ENCODE data around the gene THNSL1.

Gene THNSL1

GRCh38 chr10:25061125-25061524 lies 44.7 kb downstream of the THNSL1 start:
- DNase-seq, result no peak

DNA sequence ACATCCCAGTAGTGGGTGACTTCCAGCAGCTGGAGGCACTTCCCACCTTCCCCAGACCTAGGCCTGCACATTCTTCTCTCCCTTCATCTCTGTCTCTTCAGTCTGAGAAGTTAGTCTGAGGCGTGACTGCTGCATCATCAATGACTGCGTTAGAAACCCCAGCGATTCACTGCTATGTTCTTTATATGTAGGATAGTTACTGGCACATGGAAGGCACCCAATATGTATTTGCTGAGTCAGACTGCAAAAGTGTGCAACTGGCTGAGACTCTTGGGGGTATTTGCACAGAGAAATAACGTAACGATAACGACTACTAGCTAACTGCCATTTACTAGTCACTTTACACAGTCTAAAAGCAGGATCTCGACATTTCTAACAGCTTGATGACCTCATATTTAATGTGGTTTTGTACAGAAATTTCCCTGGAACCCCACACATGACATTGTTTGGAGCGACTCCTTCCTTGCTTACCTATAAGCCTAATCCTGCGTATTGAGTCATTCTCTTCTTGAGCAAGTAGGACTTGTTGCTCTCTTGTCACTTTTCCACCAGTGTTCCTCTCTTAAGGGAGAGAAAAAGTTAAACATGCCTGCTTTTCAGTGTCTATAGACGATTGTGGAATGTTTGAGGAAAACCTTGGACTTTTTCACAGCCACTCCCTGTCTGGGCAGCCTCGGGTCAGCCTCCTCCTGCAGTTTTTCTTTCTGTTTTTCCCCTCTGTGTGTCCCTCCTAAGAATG lies 45.5 kb downstream of the THNSL1 start:
- DNase-seq, result no peak

GRCh38 chr10:25063157-25063556 lies 46.7 kb downstream of the THNSL1 start:
- DNase-seq, result no peak

DNA sequence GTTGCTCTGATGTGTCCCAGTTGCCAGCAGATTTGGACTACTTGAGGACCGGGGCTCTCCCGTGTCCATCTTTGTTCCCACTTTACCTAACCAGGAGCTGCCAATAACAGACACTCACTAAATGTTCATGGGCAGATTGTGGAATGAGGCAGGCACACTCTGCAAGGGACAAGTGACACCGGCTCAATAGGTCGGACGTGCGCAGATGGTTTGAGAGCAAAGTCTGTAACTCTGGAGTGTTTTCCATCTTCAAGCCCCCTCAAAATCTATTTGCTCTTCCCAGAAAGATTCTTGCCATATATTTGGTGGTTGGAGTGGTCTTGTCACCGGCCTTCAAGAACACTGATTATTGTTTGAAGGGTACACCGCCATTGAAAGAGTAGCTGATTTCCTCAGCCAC lies 47.2 kb downstream of the THNSL1 start:
- no peak for DNase-seq

- no peak for DNase-seq
These were observed 48.0 kb downstream of the THNSL1 start for GRCh38 chr10:25064401-25064800.

DNA sequence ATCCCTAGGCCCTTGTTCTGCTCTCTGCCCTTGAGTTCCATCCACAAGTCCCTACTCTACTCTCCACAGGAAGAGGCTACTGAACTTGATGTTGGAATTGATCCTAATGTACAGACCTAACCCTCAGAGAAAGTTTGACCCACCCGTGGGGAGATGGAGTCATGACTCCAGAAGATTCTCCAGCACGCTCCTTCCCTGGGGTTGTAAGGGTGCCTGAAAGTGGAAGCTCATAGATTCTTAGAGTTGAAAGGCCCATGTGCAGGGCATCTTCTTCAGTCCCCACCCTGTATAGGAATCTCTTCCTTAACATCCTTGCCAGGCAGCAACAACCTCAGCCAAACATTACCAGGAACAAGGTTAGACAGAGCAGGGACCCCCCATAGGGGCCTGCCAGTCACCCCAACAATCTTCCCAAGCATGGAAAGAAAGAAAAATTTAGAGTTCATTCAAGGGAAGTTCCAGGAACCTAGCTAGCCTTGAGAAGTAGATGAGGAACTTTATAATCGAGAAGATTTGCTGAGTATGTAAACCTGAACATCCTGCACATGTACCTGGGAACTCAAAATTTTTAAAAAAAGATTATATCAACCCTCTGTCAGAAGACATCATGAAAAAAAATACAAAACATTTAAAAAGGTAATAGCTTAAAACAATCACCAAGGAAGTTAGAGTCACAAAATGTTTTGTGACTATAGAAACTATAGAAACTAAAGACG lies 49.5 kb downstream of the THNSL1 start:
- no peak for DNase-seq

- DNase-seq, result no peak
These were observed 52.0 kb downstream of the THNSL1 start for GRCh38 chr10:25068152-25069058.

DNA sequence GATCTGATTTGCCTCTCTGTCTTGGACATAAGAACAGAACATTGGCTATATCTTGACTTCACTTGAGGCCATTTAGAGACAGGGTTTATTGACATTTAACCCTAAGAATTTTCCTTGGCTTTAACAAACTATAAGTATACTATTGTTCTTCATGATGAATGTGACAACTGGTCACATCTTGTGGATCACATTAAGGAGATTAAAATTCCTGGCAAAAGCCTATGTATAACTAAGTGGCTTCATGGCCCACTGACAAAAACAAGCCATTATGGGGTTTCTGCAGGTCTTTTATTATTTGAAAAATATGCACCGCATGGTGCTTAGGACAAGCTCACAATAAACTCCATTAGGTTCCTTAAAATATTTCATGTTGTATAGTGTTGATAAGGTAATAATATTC lies 54.8 kb downstream of the THNSL1 start:
- DNase-seq, result no peak

GRCh38 chr10:25072786-25073185 lies 56.4 kb downstream of the THNSL1 start:
- DNase-seq, result no peak

DNA sequence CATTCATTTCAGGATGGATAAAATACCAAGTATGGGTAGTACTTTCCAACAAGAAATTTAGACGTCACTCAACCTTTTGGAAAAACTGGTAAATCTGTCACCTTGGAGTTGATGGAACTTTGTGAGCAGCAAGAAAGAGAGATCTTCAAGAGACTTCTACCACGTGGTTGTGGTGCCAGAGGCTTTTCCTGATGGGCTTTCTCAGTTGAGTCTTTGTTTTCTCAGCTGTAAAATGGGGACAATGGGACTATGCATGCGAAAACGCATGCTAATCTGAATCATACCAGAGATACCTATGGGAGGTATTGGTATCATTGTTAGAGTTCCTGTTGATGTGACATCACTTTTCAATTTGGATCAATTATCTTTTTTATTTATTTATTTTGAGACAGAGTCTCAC lies 59.4 kb downstream of the THNSL1 start:
- DNase-seq, result no peak
